Gastrocnemius medialis (tissue), 4 donors: ENCODE data around the gene VIT. TPM values are rescaled to one million over a fixed set of nuclear protein-coding genes. Genes with fewer than 3 reads are reported as not detected.

Experiments used
- ATAC-seq, 2 donors: fragments of 150-250 bp; one replicate each; pipeline ENCODE4 v1.9.1; 2016
- DNase-seq, 2 donors: peaks; one replicate each; pipeline ENCODE4 v3.0.0-alpha.2; 2019
- H3K27ac ChIP-seq, 4 donors: fragments of 200-600 bp; sonication (generic); 1 replicate in 1 of 4; 2 replicates in 3 of 4; pipeline ENCODE4 v1.5.1; 2016 to 2018; ENCODE audit warnings: mild to moderate bottlenecking in 2 of 4, moderate library complexity in 1 of 4
- H3K27me3 ChIP-seq, 3 donors: fragments of 200-600 bp; sonication (generic) in 2 of 3; 1 replicate in 1 of 3; 2 replicates in 2 of 3; pipeline versions ENCODE4 v1.5.1 to v1.6.0; 2016 to 2019; ENCODE audit warnings: mild to moderate bottlenecking in 1 of 3, moderate library complexity in 1 of 3
- H3K36me3 ChIP-seq, 2 donors: fragments of 200-600 bp; sonication (generic) in 1 of 2; one replicate each; pipeline ENCODE4 v1.5.1; 2017 to 2018
- H3K4me1 ChIP-seq, 2 donors: fragments of 200-600 bp; sonication (generic) in 1 of 2; one replicate each; pipeline ENCODE4 v1.5.1; 2016 to 2017; ENCODE audit warnings: mild to moderate bottlenecking in 2 of 2
- H3K4me3 ChIP-seq, 4 donors: fragments of 200-600 bp; sonication (generic) in 3 of 4; 1 replicate in 1 of 4; 2 replicates in 3 of 4; pipeline ENCODE4 v1.5.1; 2016 to 2019; ENCODE audit warnings: mild to moderate bottlenecking in 2 of 4
- H3K9me3 ChIP-seq, 3 donors: fragments of 200-600 bp; sonication (generic) in 2 of 3; 1 replicate in 1 of 3; 2 replicates in 2 of 3; pipeline ENCODE4 v1.5.1; 2016 to 2019
- CTCF ChIP-seq, 5 experiments: fragments of 450-650 bp in 3 of 5; fragments of 200-600 bp in 2 of 5; sonication (generic) in 2 of 5; IDR thresholded peaks in 4 of 5; conservative IDR thresholded peaks in 1 of 5; 1 replicate in 4 of 5; 2 replicates in 1 of 5; pipeline ENCODE4 v1.5.1; 2016 to 2019; ENCODE audit warnings: antibody characterized with exemption in 5 of 5, mild to moderate bottlenecking in 3 of 5, moderate library complexity in 3 of 5
- POLR2A ChIP-seq, 2 donors: fragments of 450-650 bp; IDR thresholded peaks; one replicate each; pipeline ENCODE4 v1.6.1; 2017; ENCODE audit warnings: antibody characterized with exemption in 2 of 2, mild to moderate bottlenecking in 2 of 2, moderate library complexity in 2 of 2
- in situ Hi-C, 4 donors: fragments of 200-750 bp; cut with MboI; loops; one replicate each; pipeline versions ENCODE4 v1.15.0 to v1.8.0; 2017; ENCODE audit warnings: low sequenced_read_pairs in 4 of 4
- intact Hi-C: fragments of 100-400 bp; cut with DNase I; formaldehyde crosslinking; loops from one replicate; pipeline ENCODE4 v1.15.1; 2023; ENCODE audit warnings: low total_unique reads
- total RNA-seq, 4 donors: library from RNA; depleted of rRNA; stranded (reverse); fragments of >200 nt; gene quantifications; one replicate each; pipeline versions ENCODE4 v1.1.0 to v1.2.3, GENCODE V29; 2016

The VIT gene
- total RNA-seq, 4 donors from 2014 or later = 14.4 to 27.3 (median 17.6) TPM

GRCh38 chr2:36737131-36737750 is 40.7 kb downstream of the VIT start:
- intact Hi-C loops (no loop called here), in situ Hi-C loops (no loop called here)
- Histone ChIP-seq H3K36me3 (no peaks in the 10 kb centered on the region), H3K27ac (no peak overlapping the region), H3K4me3 (no peak overlapping the region), H3K4me1 (no peaks in the 10 kb centered on the region), H3K27me3 (no peaks in the 10 kb centered on the region), H3K9me3 (no peaks in the 10 kb centered on the region)
- TF ChIP-seq POLR2A (IDR thresholded peaks at IDR 0.05) (no peak), CTCF (IDR thresholded peaks at IDR 0.05 in 4 of 5, conservative IDR thresholded peaks at IDR 0.05 in 1 of 5) (no peak)
- ATAC-seq = no peak
- no peak for DNase-seq

- intact Hi-C loops = no loop called here
- H3K4me3 ChIP-seq = no peak overlapping the region
- in situ Hi-C loops = no loop called here
- TF ChIP-seq CTCF (IDR thresholded peaks at IDR 0.05 in 4 of 5, conservative IDR thresholded peaks at IDR 0.05 in 1 of 5) (no peak), POLR2A (IDR thresholded peaks at IDR 0.05) (no peak)
- H3K27me3 ChIP-seq = no peaks in the 10 kb centered on the region
- ATAC-seq = no peak
- no peaks in the 10 kb centered on the region for H3K4me1 ChIP-seq
- H3K36me3 ChIP-seq = no peaks in the 10 kb centered on the region
- no peaks in the 10 kb centered on the region for H3K9me3 ChIP-seq
- no peak overlapping the region for H3K27ac ChIP-seq
- DNase-seq = no peak
These were observed 43.6 kb downstream of the VIT start for GRCh38 chr2:36740061-36740460.

GRCh38 chr2:36741188-36741837 is 44.8 kb downstream of the VIT start:
- Histone ChIP-seq H3K27me3 (no peaks in the 10 kb centered on the region), H3K4me3 (no peak overlapping the region), H3K4me1 (no peaks in the 10 kb centered on the region), H3K36me3 (no peaks in the 10 kb centered on the region), H3K9me3 (no peaks in the 10 kb centered on the region), H3K27ac (no peak overlapping the region)
- in situ Hi-C loops (no loop called here), intact Hi-C loops (no loop called here)
- no peak for DNase-seq
- ATAC-seq = no peak
- no peak for TF ChIP-seq CTCF (IDR thresholded peaks at IDR 0.05 in 4 of 5, conservative IDR thresholded peaks at IDR 0.05 in 1 of 5)
- no peak for TF ChIP-seq POLR2A (IDR thresholded peaks at IDR 0.05)

GRCh38 chr2:36743954-36744353 is 47.4 kb downstream of the VIT start:
- Histone ChIP-seq H3K4me3 (no peak overlapping the region), H3K27ac (no peak overlapping the region), H3K36me3 (no peaks in the 10 kb centered on the region), H3K4me1 (no peaks in the 10 kb centered on the region), H3K27me3 (no peaks in the 10 kb centered on the region), H3K9me3 (no peaks in the 10 kb centered on the region)
- ATAC-seq = no peak
- TF ChIP-seq CTCF (IDR thresholded peaks at IDR 0.05 in 4 of 5, conservative IDR thresholded peaks at IDR 0.05 in 1 of 5) = no peak
- TF ChIP-seq POLR2A (IDR thresholded peaks at IDR 0.05) = no peak
- intact Hi-C loops = no loop called here
- DNase-seq = no peak
- in situ Hi-C loops = no loop called here
